Measurements from ENCODE around the gene UBE3A. TPM values are rescaled to one million over a fixed set of nuclear protein-coding genes. Genes with fewer than 3 reads are reported as not detected.

The UBE3A gene
- polyA plus RNA-seq, 1 of the 3 experiments (the other 2 are of a cell fraction), result 9.7 TPM

DNA sequence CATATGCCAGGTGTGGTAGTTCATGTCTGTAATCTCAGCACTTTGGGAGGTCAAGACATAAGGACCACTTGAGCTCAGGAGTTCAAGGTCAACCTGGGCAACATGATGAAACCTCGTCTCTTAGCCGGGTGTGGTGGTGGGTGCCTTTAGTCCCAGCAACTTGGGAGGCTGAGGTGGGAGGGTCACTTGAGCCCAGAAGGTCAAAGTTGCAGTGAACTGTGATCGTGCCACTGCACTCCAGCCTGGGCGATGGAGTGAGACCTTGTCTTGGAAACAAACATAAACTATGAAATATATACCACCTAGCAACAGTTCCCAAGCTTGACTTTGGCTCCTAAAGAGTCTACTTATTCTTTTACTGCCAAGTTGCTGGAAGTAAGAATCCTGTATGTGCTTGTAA lies 30.9 kb downstream of the UBE3A start (continued):
- no peak for TF ChIP-seq YY1 (IDR thresholded peaks at IDR 0.05; ENCODE audit: low read depth)
- TF ChIP-seq, protein P1, sequence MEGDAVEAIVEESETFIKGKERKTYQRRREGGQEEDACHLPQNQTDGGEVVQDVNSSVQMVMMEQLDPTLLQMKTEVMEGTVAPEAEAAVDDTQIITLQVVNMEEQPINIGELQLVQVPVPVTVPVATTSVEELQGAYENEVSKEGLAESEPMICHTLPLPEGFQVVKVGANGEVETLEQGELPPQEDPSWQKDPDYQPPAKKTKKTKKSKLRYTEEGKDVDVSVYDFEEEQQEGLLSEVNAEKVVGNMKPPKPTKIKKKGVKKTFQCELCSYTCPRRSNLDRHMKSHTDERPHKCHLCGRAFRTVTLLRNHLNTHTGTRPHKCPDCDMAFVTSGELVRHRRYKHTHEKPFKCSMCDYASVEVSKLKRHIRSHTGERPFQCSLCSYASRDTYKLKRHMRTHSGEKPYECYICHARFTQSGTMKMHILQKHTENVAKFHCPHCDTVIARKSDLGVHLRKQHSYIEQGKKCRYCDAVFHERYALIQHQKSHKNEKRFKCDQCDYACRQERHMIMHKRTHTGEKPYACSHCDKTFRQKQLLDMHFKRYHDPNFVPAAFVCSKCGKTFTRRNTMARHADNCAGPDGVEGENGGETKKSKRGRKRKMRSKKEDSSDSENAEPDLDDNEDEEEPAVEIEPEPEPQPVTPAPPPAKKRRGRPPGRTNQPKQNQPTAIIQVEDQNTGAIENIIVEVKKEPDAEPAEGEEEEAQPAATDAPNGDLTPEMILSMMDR (IDR thresholded peaks at IDR 0.05), result no peak
- no peak for TF ChIP-seq ELF1 (IDR thresholded peaks at IDR 0.05)

- WGBS (ENCODE audit: low lambda C conversion rate), result 93% methylated on average over 1 of the region's 1 CpG
- no peak overlapping the region for H2AFZ ChIP-seq (ENCODE audit: low read depth)
- TF ChIP-seq FOSL2 (IDR thresholded peaks at IDR 0.05; ENCODE audit: borderline replicate concordance, low read depth), result no peak
- TF ChIP-seq RXRA (IDR thresholded peaks at IDR 0.05; ENCODE audit: borderline replicate concordance, low read depth), result no peak
- TF ChIP-seq GATA2 (CRISPR knock-in tag; IDR thresholded peaks at IDR 0.05), result no peak
- no peak for TF ChIP-seq MEF2A (IDR thresholded peaks at IDR 0.05; ENCODE audit: borderline replicate concordance, low read depth)
- TF ChIP-seq ELF1 (IDR thresholded peaks at IDR 0.05), result no peak
- no peaks in the 10 kb centered on the region for H3K9me2 ChIP-seq
- H3K9ac ChIP-seq, result no peak overlapping the region
- H3K27me3 ChIP-seq (ENCODE audit: insufficient read depth), result no peaks in the 10 kb centered on the region
- H3K79me2 ChIP-seq (ENCODE audit: insufficient read depth), result peaks cover 93% of the 10 kb centered on the region
- POLR2A ChIA-PET, result no interaction called here
- peaks cover 0 to 2% of the 10 kb centered on the region in 2 experiments; a peak in 2 of 4 replicates for H3K4me1 ChIP-seq (ENCODE audit: control insufficient read depth in 1 of 2, insufficient read depth in 2 of 2, low read depth in 1 of 2, low read length in 1 of 2)
- H3F3A ChIP-seq (replicated peaks; ENCODE audit: insufficient read depth), result no peaks in the 10 kb centered on the region
- no peak overlapping the region for H3K27ac ChIP-seq (ENCODE audit: low read depth in 2 of 2, low read length in 1 of 2)
- DNase-seq, result no peak
- CTCF ChIA-PET, result interaction anchor here (0.7 kb wide), 1 partner anchor 407 kb away, joined by 3 read pairs; no protein-coding TSS in a partner anchor
- H3K4me2 ChIP-seq, result no peak overlapping the region
- no peaks in the 10 kb centered on the region for H3K9me3 ChIP-seq
- H3K4me3 ChIP-seq (ENCODE audit: low read depth in 2 of 2, low read length in 1 of 2), result no peak overlapping the region
- H3K36me3 ChIP-seq (replicated peaks in 1 of 2; ENCODE audit: control insufficient read depth in 1 of 2, insufficient read depth in 2 of 2, low read length in 1 of 2), result peaks cover 37 to 64% of the 10 kb centered on the region in 2 experiments
- peaks cover 36% of the 10 kb centered on the region for H4K20me1 ChIP-seq (ENCODE audit: insufficient read depth)
These were observed 32.0 kb downstream of the UBE3A start for GRCh38 chr15:25406846-25407245.

- Histone ChIP-seq H3F3A (replicated peaks; ENCODE audit: insufficient read depth) (no peaks in the 10 kb centered on the region), H3K27ac (ENCODE audit: low read depth in 2 of 2, low read length in 1 of 2) (no peak overlapping the region), H3K27me3 (ENCODE audit: insufficient read depth) (no peaks in the 10 kb centered on the region), H2AFZ (ENCODE audit: low read depth) (no peak overlapping the region), H3K9me2 (no peaks in the 10 kb centered on the region), H3K79me2 (ENCODE audit: insufficient read depth) (peaks cover 90% of the 10 kb centered on the region), H3K4me2 (no peak overlapping the region), H3K9me3 (no peaks in the 10 kb centered on the region), H3K9ac (no peak overlapping the region), H3K4me3 (ENCODE audit: low read depth in 2 of 2, low read length in 1 of 2) (no peak overlapping the region), H4K20me1 (ENCODE audit: insufficient read depth) (peaks cover 30% of the 10 kb centered on the region), H3K36me3 (replicated peaks in 1 of 2; ENCODE audit: control insufficient read depth in 1 of 2, insufficient read depth in 2 of 2, low read length in 1 of 2) (peaks cover 42 to 70% of the 10 kb centered on the region in 2 experiments), H3K4me1 (ENCODE audit: control insufficient read depth in 1 of 2, insufficient read depth in 2 of 2, low read depth in 1 of 2, low read length in 1 of 2) (peaks cover 0 to 2% of the 10 kb centered on the region in 2 experiments; a peak in 2 of 4 replicates)
- WGBS (ENCODE audit: low lambda C conversion rate), result 98% methylated on average over 1 of the region's 1 CpG
- POLR2A ChIA-PET, result no interaction called here
- DNase-seq, result no peak
- no peak for TF ChIP-seq IRF3 (IDR thresholded peaks at IDR 0.05; ENCODE audit: low read depth, low read length)
- no peak for TF ChIP-seq TAF1 (IDR thresholded peaks at IDR 0.05; ENCODE audit: borderline replicate concordance, low read depth, low read length)
- CTCF ChIA-PET, result interaction anchor here (1.3 kb wide), 1 partner anchor 13 kb away, joined by 3 read pairs; no protein-coding TSS in a partner anchor
These were observed 32.6 kb downstream of the UBE3A start for GRCh38 chr15:25406261-25406660.

Measured in SK-N-SH (cell line).